NCI-H345 (cell line): ENCODE measurements around the gene CIBAR2.
A peak's percentile ranks its signal among the peaks of the same experiment; 100 is the strongest.

Source experiments
- DNase-seq: peaks from one replicate; lab custom pipeline; 2025; lab: John Stamatoyannopoulos, UW

The CIBAR2 gene

GRCh38 chr16:85144026-85144915 is 32.0 kb upstream of the CIBAR2 start:
- DNase-seq, result peak; percentile 2

GRCh38 chr16:85142771-85143211 is 30.5 kb upstream of the CIBAR2 start:
- DNase-seq, result no peak

DNA sequence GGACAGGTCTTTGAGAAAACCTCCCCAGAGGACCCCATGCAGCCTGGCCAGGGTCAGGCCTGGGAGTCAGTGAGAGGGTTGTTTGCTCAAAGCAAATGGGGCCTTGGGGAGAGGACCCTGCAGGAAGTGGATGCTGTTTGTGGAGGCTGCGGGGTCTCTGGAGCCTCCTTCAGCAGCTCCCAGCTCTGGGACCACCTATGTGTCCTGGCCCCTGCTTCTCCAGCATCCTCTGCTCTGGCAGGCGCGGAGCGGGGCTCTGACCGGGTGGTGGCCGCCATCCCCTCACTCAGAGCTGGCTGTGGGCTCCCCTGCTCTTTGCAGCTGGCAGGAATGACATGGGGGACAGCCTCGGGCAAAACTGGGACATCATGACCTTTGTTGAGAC is 29.8 kb upstream of the CIBAR2 start:
- no peak for DNase-seq

DNA sequence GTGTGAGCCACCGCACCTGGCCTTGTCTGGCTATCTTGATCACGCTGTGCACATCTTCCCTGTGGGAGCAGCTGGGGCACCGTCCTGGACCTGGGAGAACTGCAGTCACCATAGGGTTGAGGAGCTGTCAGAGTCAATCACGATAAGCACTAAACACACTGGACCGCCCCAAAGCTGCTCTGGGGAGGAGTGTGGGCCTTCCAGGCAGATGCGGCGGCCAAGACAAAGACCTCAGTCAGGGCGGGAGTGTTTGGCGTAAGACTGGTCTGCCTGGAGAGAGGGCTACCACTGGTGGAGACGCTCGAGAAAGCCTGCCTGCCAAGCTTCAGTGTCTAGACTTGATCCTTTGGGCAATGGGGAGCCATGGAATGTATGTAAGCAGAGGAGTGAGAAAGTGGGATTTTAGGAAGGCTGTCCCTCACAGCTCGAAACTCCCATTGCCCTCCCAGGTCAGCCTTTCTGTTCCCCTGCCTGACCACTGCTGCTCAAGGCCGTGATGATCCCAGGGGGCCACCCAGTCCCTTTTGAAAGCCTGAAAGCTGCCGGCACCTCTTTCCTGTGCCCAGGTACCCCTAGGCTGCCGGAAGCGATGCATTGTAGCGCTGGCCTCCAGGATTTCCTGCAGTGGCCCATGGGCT is 29.3 kb upstream of the CIBAR2 start:
- no peak for DNase-seq

GRCh38 chr16:85140455-85141012 is 28.3 kb upstream of the CIBAR2 start:
- no peak for DNase-seq

DNA sequence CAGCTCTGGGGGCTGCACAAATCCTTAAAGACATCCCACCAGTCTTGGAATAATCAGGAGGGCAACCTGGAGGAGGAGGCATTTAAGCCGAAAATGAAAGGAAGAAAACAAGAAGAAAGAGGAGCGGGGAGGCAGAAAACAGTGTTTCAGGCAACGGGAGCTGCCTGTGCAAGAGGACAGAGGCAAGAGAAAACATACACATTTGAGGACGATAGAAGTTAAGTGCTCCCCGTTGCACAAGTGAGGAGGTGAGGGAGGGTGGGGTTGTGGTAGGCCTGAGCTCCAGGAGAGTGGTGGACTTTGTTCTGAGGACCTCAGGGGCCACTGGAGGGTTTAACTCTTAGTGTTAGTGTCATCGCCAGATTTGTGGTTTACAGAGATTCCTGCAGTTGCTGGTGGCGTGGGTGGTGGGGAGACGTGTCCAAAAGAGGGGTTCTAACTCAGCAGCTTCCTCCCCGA is 27.6 kb upstream of the CIBAR2 start:
- no peak for DNase-seq

DNA sequence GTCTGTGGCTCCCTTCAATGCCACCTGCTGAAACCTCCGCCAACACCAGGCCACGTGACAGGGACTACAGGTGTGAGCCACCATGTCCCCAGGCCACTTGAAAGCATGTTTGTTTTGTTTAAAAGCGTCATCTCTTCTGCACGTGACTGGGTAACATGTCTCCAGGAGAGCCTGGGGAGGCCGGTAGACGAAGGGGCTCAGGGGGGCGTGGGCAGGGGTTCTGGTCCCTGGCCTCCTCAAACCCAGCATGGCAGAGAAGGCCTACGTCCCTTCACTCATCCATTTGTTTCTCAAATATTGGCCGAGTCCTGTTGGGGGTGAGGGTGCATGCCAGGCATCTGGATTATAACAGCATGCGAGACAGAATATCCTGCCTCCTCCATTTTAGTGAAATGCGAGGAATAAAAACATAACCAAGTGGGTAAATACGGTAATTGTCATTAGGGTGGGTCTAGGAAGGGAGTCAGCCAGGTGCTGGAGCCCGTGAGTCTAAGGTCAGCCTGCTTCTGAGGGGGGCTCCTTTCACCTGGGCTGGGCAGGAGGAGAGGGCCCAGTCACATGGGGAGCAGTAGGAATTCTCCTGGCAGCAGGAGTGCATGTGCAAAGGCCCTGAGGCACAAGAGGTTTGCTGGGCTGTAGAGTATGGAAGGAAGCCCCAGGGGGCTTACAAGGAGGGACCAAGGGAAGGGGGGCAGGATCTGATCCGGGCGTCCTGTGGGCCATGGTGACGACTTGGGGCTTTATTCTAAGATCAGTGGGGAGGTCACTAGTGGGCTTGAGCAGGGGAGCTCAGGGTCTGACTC is 26.8 kb upstream of the CIBAR2 start:
- peak; percentile 72 for DNase-seq

- DNase-seq, result no peak
Measured at GRCh38 chr16:85138073-85138824, 26.0 kb upstream of the CIBAR2 start.

- no peak for DNase-seq
Measured at GRCh38 chr16:85137323-85138072, 25.2 kb upstream of the CIBAR2 start.

GRCh38 chr16:85136702-85137322 is 24.5 kb upstream of the CIBAR2 start:
- DNase-seq, result no peak

DNA sequence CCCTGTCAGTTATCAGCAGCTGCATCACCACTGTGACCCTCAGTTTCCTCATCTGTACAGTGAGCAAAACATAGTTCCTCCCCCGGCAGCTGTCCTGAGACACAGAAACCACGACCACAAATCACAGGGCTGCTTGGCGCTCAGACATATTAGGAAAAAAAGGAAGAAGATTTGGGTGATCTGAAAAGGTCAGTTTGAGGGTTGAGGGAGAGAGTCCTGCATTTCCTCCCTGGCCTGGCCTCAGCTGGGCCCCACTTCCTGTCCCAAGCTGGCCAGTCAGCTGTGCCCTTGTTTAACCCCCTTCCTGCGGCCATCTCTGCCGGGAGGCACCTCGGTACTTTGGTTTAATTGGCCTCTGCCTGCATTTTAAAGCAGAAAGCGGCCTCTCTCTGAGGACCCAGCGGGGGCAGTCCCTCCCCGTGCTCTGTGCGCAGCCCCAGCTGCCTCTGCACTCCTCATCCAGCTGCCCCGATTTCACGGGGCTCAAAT is 24.0 kb upstream of the CIBAR2 start:
- no peak for DNase-seq

- DNase-seq, result no peak
Measured at GRCh38 chr16:85134789-85135142, 22.5 kb upstream of the CIBAR2 start.

GRCh38 chr16:85134076-85134788 is 22.0 kb upstream of the CIBAR2 start:
- DNase-seq, result no peak

GRCh38 chr16:85133290-85133599 is 21.0 kb upstream of the CIBAR2 start:
- no peak for DNase-seq

DNA sequence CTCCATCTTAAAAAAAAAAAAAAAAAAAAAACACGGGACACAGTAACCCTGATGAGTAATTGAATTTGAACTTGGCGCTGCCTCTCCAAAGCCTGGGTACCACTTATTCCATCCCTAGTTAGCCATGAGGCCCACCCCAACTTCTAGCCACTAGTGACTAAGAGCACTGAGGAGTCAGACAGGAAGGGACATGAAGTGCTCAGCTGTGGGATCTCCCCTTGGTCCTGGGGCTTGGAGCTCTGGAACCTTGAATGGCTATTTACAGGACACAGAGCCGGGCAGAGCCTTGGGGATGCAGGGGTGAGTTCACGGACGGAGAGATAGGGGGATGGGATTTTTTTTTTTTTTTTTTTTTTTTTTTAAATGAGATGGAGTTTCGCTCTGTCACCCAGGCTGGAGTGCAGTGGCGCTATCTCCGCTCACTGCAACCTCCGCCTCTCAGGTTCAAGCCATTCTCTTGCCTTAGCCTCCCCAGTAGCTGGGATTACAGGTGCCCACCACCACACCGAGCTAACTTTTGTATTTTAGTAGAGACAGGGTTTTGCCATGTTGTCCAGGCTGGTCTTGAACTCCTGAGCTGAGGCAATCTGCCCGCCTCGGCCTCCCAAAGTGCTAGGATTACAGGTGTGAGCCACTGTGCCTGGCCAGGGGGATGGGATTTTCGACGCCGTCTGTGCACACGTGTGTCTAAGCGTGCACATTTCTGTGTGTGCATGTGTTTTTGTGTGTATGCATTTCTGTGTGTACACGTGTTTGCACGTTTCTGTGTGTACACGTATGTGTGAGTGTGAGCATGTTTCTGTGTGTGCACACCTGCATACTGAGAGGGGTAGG is 20.4 kb upstream of the CIBAR2 start:
- no peak for DNase-seq

- DNase-seq, result no peak
Measured at GRCh38 chr16:85130705-85131028, 18.4 kb upstream of the CIBAR2 start.

GRCh38 chr16:85129876-85130704 is 17.8 kb upstream of the CIBAR2 start:
- DNase-seq, result no peak
